HEK293 (cell line): ENCODE data around the gene TMEM119.

Experiments used
- CTCF ChIA-PET: fragments of 350-600 bp; formaldehyde crosslinking; extraction: SDS; loops from one replicate; lab custom pipeline; 2021; ENCODE audit warnings: antibody characterized with exemption; lab: Yijun Ruan, JAX
- POLR2A ChIA-PET: fragments of 300-600 bp; formaldehyde crosslinking; extraction: SDS; loops from one replicate; lab custom pipeline; 2020; ENCODE audit warnings: antibody characterized with exemption, inconsistent platforms; lab: Yijun Ruan, JAX
- H3K27ac ChIP-seq: fragments of 200-500 bp; sonication (Bioruptor generic); 2 replicates; pipeline ENCODE4 v1.5.1; 2014; ENCODE audit warnings: low read depth, low read length, control low read depth, inconsistent platforms; ENCODE audit errors: extremely low read depth
- H3K36me3 ChIP-seq, 2 experiments: fragments of 200-500 bp in 1 of 2; sonication (Bioruptor generic) in 1 of 2; 1 replicate in 1 of 2; 2 replicates in 1 of 2; pipeline ENCODE4 v1.5.1; 2014 to 2017; ENCODE audit warnings: inconsistent platforms in 2 of 2, low read length in 2 of 2; ENCODE audit not compliant: control insufficient read depth in 2 of 2, insufficient read depth in 1 of 2
- H3K4me1 ChIP-seq: fragments of 200-500 bp; sonication (Bioruptor generic); 2 replicates; pipeline ENCODE4 v1.5.1; 2014; ENCODE audit warnings: mild to moderate bottlenecking, low read length, inconsistent platforms; ENCODE audit not compliant: control insufficient read depth, insufficient read depth
- H3K4me3 ChIP-seq: 2 replicates; pipeline ENCODE4 v1.5.1; 2011; ENCODE audit warnings: low read depth, mild to moderate bottlenecking, control low read depth, low read length, moderate library complexity
- H3K9me3 ChIP-seq: fragments of 200-500 bp; sonication (Bioruptor generic); 2 replicates; pipeline ENCODE4 v1.5.1; 2014; ENCODE audit warnings: low read depth, low read length, inconsistent platforms; ENCODE audit not compliant: control insufficient read depth, insufficient read depth
- SETDB1 ChIP-seq: IDR thresholded peaks from one replicate; pipeline ENCODE4 v1.6.1; 2017; ENCODE audit warnings: mild to moderate bottlenecking, low read length, moderate library complexity, mixed read lengths; ENCODE audit not compliant: insufficient read length
- SP2 ChIP-seq: fragments of 450-650 bp; formaldehyde crosslinking; IDR thresholded peaks from 2 replicates; pipeline ENCODE4 v1.5.1; 2016; ENCODE audit warnings: missing biosample characterization, missing genetic modification characterization
- ZFHX2 ChIP-seq: fragments of 450-650 bp; formaldehyde crosslinking; conservative IDR thresholded peaks from 2 replicates; pipeline ENCODE4 v1.5.1; 2016; ENCODE audit warnings: missing biosample characterization, missing genetic modification characterization
- ZIC2 ChIP-seq: fragments of 450-650 bp; formaldehyde crosslinking; IDR thresholded peaks from 2 replicates; pipeline ENCODE4 v1.5.1; 2016; ENCODE audit warnings: missing biosample characterization, missing genetic modification characterization
- ZNF133 ChIP-seq: fragments of 450-650 bp; formaldehyde crosslinking; IDR thresholded peaks from 2 replicates; pipeline ENCODE4 v1.5.1; 2016; ENCODE audit warnings: missing biosample characterization, missing genetic modification characterization
- ZNF146 ChIP-seq: fragments of 450-650 bp; formaldehyde crosslinking; IDR thresholded peaks from 2 replicates; pipeline ENCODE4 v1.5.1; 2016; ENCODE audit warnings: missing biosample characterization, missing genetic modification characterization
- ZNF19 ChIP-seq: fragments of 450-650 bp; formaldehyde crosslinking; IDR thresholded peaks from 2 replicates; pipeline ENCODE4; 2016; ENCODE audit warnings: missing biosample characterization, missing genetic modification characterization, low read depth
- ZNF248 ChIP-seq: fragments of 450-650 bp; formaldehyde crosslinking; IDR thresholded peaks from 2 replicates; pipeline ENCODE4 v1.5.1; 2017; ENCODE audit warnings: missing biosample characterization, missing genetic modification characterization
- ZNF26 ChIP-seq: fragments of 450-650 bp; formaldehyde crosslinking; IDR thresholded peaks from 2 replicates; pipeline ENCODE4 v1.5.1; 2016; ENCODE audit warnings: missing biosample characterization, missing genetic modification characterization
- ZNF274 ChIP-seq, 2 experiments: fragments of 200-500 bp in 1 of 2; fragments of 450-650 bp in 1 of 2; sonication (Bioruptor generic) in 1 of 2; formaldehyde crosslinking in 1 of 2; IDR thresholded peaks; 2 replicates each; pipeline versions ENCODE4 v1.5.1 to v1.6.1; 2014 to 2016; ENCODE audit warnings: borderline replicate concordance in 1 of 2, inconsistent platforms in 1 of 2, low read length in 1 of 2, missing biosample characterization in 1 of 2, missing genetic modification characterization in 1 of 2
- ZNF423 ChIP-seq: fragments of 450-650 bp; formaldehyde crosslinking; IDR thresholded peaks from 2 replicates; pipeline ENCODE4 v1.5.1; 2016; ENCODE audit warnings: missing biosample characterization, missing genetic modification characterization
- ZNF48 ChIP-seq: fragments of 450-650 bp; formaldehyde crosslinking; IDR thresholded peaks from 2 replicates; pipeline ENCODE4 v1.5.1; 2016; ENCODE audit warnings: missing biosample characterization, missing genetic modification characterization
- ZNF513 ChIP-seq: fragments of 450-650 bp; IDR thresholded peaks from 2 replicates; pipeline ENCODE4 v1.5.1; 2018; ENCODE audit warnings: missing biosample characterization, missing genetic modification characterization
- ZNF544 ChIP-seq: fragments of 450-650 bp; formaldehyde crosslinking; IDR thresholded peaks from 2 replicates; pipeline ENCODE4 v1.5.0; 2017; ENCODE audit warnings: missing biosample characterization, missing genetic modification characterization
- ZNF654 ChIP-seq: fragments of 450-650 bp; formaldehyde crosslinking; IDR thresholded peaks from 2 replicates; pipeline ENCODE4 v1.5.1; 2016; ENCODE audit warnings: low read depth, missing biosample characterization, missing genetic modification characterization
- ZNF704 ChIP-seq: fragments of 450-650 bp; formaldehyde crosslinking; IDR thresholded peaks from 2 replicates; pipeline ENCODE4 v1.5.1; 2016; ENCODE audit warnings: missing biosample characterization, missing genetic modification characterization

TMEM119 gene

GRCh38 chr12:108570743-108571608, 26.9 kb downstream of the TMEM119 start:
- Histone ChIP-seq H3K9me3 (no peaks in the 10 kb centered on the region), H3K4me3 (no peak overlapping the region), H3K27ac (no peak overlapping the region), H3K4me1 (no peaks in the 10 kb centered on the region), H3K36me3 (peaks cover 13 to 40% of the 10 kb centered on the region in 2 experiments)
- ChIA-PET POLR2A (no interaction called here), CTCF (interaction anchor here (0.7 to 10.6 kb wide), 4 partner anchors 41 to 237 kb away, joined by 3 to 160 read pairs (median 4); no protein-coding TSS in a partner anchor)
- peak; percentile 36 for TF ChIP-seq ZNF654
- TF ChIP-seq SP2 (tag by site-specific recombination), result no peak

- POLR2A ChIA-PET, result no interaction called here
- CTCF ChIA-PET, result interaction anchor here (0.7 to 10.6 kb wide), 3 partner anchors 20 to 235 kb away, joined by 4 to 160 read pairs (median 8); no protein-coding TSS in a partner anchor
- Histone ChIP-seq H3K9me3 (no peaks in the 10 kb centered on the region), H3K4me1 (no peaks in the 10 kb centered on the region), H3K4me3 (no peak overlapping the region), H3K27ac (no peak overlapping the region), H3K36me3 (peaks cover 22 to 59% of the 10 kb centered on the region in 2 experiments)
- peak; percentile 22; the same call in 1 of the 2 replicates for TF ChIP-seq ZIC2 (tag by site-specific recombination)
- no peak for TF ChIP-seq ZNF26 (tag by site-specific recombination)
Observed at GRCh38 chr12:108568338-108569154, 29.3 kb downstream of the TMEM119 start.

GRCh38 chr12:108567406-108568337, 30.2 kb downstream of the TMEM119 start:
- Histone ChIP-seq H3K4me1 (no peaks in the 10 kb centered on the region), H3K4me3 (no peak overlapping the region), H3K36me3 (peaks cover 22 to 59% of the 10 kb centered on the region in 2 experiments), H3K9me3 (no peaks in the 10 kb centered on the region), H3K27ac (no peak overlapping the region)
- ChIA-PET CTCF (interaction anchor here (1.7 to 10.6 kb wide), 2 partner anchors 51 to 236 kb away, joined by 8 to 160 read pairs; no protein-coding TSS in a partner anchor), POLR2A (no interaction called here)
- TF ChIP-seq ZNF146 (tag by site-specific recombination), result no peak
- no peak for TF ChIP-seq ZFHX2 (tag by site-specific recombination)
- TF ChIP-seq ZNF48, result no peak
- no peak for TF ChIP-seq SETDB1
- TF ChIP-seq ZNF274 (IDR thresholded peaks at IDR 0.05; ENCODE audit: low read length), result no peak
- TF ChIP-seq ZNF274 (tag by site-specific recombination; IDR thresholded peaks at IDR 0.05; ENCODE audit: borderline replicate concordance), result no peak
- TF ChIP-seq ZNF423 (tag by site-specific recombination), result no peak
- no peak for TF ChIP-seq ZNF19
- no peak for TF ChIP-seq ZNF513 (tag by site-specific recombination)
- no peak for TF ChIP-seq ZNF248 (tag by site-specific recombination)
- no peak for TF ChIP-seq ZNF133 (tag by site-specific recombination)
- TF ChIP-seq ZNF704 (tag by site-specific recombination), result no peak
- no peak for TF ChIP-seq ZNF544 (tag by site-specific recombination)
